ENCODE results near the gene INPP4B.

The INPP4B gene

GRCh38 chr4:142168181-142168580 is 677.9 kb downstream of the INPP4B start:
- DNase-seq, result no peak

DNA sequence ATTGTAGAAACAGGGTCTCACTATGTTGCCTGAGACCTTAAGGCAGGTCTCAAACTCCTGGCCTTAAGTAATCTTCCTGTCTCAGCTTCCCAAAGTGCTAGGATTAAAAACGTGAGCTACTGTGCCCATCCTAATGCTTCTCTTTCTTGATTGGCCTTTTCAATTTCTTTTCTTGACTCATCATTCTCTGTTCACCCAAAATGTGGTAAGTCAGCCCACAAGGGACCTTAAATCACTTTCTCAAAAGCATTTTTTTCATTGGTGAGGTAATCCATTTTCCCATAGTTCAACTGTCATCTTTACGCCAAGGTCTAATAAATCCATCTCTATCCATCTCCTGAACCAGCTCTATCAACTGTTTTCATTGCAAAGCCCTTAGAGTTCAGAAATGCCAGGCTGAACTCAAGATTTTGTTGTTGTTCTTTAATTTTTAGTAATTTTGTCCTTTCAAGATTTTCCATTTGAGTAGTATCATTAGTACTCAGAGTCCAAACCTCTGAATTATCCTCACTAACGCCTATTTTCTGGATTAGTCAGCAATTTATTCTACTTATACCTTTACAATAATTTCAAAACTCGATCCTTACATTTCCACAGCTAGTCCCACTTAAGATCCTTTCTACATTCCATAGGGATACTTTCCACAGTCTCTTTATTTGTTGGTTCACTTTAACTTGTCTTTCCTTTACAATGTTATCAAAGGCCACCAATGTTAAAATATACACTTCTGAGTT is 681.2 kb downstream of the INPP4B start:
- no peak for DNase-seq

GRCh38 chr4:142161086-142161485 is 685.0 kb downstream of the INPP4B start:
- no peak for DNase-seq

DNA sequence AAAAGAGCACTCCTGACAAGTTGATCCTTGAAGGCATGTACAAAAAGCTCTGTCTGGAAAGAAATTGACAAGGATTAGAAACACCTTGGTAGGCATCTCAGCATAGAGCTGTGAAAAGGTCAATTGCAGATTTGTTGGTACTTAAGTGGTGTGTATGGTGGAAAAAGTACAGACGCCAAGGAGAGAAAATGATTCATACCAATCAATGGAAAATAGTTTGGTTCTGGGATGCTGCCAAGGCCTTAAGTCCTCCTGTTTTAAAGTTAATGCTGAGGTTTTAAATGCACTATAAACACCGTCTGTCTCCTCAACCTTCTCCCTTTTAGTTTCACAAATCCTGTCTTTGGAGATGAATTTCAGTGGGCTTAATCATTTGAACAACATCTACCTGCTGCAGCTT is 685.6 kb downstream of the INPP4B start:
- DNase-seq, result no peak

DNA sequence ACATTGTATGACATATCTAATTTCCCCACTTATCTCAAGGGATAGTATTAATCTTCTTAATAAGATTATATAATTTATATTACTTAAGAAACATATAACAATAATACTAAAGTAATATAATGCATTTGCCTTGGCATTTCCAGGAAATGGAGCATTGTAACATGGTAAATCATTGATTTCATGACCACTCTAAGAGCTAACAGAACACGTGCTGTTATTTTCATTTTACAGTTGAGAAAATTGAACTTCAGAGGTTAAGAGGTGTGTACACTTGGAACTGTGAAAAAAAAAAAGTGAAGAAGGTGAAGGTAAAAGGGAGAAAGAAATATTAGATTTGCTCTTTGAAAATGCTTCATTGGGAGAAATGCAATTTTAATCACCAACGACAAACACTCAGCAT is 687.1 kb downstream of the INPP4B start:
- no peak for DNase-seq

DNA sequence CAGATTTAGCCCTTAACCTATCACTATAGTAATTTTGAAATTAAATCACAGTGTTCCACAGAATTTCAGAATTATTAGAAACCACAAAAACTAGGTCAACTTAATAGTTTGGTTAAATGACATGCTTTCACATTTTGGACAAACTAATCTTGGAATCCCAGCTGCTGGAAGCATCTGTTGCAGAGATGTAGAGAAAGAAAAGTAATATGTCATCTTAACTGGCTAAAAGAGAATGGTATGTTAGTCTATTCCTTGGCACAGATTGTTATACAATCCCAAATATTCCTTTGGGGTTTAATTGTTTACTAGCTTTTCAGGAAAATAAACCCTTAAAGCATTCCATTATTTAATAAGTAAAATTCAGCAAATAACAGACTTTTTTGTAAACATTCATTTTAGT is 689.8 kb downstream of the INPP4B start:
- no peak for DNase-seq

DNA sequence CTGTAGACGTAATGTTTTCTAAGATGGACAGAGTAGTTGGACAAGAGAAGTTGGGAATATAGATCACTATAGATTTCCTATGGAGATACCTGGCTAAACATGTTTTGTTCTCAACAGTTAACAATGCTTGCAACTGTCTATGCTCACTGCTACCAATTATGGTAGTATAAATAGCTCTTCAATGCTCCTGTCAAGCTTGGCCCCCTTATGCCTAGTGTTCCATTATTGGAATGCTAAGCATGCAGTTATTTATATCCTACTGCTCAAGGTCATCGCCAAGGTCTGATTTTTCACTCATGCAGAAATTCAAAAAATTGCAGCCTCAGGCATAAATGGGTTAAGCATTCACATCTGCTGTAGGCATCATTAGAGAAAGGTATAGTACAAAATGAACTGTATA is 690.8 kb downstream of the INPP4B start:
- DNase-seq, result no peak

DNA sequence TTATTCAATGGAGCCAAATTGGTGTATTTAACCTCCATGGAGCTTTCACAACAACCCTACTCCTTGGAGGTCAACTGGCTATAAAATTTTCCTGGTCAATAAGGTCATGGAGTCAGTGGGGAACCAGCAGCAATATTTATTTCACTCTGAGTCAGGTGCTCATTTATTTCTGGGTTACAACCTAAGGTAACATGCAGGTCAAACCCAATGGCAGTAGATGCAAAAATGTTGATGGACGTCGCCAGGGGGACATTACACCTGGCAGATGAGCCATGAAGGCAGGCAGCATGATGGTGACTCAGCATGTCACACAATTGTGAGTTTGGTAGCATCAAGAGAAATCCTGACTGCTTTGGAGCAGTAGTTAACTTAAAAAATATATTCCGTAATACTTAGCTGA is 695.6 kb downstream of the INPP4B start:
- no peak for DNase-seq

- no peak for DNase-seq
These were observed 701.3 kb downstream of the INPP4B start for GRCh38 chr4:142144813-142145212.

DNA sequence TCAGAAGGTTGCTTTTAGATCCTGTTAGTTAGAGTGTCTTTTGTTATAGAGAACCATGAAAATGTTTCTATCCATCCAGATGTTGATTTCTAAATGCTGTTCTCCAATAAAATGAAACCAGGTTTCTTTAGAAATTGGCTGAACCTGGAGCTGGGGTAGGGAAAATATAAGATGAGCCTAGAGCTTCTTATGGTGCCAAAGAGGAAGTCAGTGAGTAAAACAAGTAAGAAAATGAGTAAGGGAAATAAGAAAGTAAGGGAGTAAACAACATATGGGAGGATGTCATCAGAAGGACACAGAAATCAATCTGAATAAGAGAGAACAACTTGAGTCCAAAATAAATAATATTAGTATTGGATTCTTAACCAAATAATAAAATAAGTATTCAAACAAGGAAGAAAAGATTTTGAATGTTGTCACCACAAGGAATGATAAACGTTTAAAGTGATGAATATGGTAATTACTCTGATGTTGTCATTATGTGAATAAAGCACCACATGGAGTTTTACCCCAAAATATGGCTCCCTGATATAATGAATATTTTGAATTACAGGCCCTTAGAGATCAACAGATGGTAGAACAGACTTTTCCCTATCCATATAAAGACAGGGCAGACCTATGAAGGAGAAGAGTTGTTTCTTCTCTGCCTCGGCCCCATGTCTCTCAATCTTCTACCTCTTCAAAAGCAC is 703.6 kb downstream of the INPP4B start:
- no peak for DNase-seq

DNA sequence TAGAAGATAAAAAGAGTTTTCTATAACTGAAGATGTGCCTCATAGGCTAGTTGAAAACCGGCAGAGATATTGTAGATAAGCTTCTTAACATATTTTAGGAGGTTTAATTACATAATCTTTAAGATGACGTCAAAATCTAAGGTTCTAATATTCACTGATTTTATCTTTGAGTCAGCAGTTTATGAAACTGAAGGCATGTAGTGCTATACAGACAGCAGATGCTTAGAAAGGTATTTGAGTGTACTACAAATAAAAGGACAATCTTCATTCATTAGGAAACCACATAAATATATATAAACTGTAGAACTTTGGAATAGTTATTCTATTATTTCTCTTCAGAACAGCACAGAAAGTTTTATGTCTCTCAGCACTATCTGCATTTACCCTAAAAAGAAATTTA is 704.9 kb downstream of the INPP4B start:
- DNase-seq, result no peak

DNA sequence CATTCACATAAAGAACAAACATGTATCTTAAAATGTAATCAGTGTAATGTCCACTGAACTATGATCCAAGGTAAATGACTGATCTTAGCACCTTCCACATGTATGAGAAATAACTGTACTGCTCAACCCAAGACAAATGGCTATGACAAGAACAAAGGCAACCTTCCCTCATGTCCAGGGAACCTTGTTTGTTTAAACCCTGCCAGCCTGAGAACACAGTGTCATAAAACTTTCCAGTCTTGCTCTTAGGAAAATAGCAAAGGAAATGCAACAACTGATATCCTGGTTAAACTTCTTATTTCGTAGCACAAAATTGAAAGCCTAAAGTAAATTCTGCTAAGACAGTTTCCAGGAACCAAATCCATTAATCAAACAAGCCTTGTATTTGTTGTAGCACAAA is 715.4 kb downstream of the INPP4B start:
- no peak for DNase-seq

DNA sequence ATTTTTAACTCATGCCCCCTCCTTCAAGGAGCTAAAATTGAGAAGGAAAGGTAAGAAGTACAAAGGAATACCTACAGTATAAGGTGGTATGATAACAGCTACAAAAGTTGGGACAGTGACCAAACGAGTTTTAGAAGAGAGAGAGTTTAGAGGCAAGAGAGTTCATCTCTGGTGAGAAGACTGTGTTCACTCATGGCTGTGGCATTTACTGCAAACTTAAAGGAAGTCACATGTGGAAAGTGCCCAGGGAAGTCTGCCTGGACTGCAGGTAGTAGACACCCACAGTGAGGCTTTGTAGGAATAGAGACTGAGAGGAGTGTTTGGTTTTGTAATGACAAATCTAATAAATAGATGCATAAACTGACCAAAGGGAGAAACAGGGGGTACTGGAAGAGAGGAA is 716.2 kb downstream of the INPP4B start:
- no peak for DNase-seq

- DNase-seq, result no peak
These were observed 716.6 kb downstream of the INPP4B start for GRCh38 chr4:142129473-142129872.

DNA sequence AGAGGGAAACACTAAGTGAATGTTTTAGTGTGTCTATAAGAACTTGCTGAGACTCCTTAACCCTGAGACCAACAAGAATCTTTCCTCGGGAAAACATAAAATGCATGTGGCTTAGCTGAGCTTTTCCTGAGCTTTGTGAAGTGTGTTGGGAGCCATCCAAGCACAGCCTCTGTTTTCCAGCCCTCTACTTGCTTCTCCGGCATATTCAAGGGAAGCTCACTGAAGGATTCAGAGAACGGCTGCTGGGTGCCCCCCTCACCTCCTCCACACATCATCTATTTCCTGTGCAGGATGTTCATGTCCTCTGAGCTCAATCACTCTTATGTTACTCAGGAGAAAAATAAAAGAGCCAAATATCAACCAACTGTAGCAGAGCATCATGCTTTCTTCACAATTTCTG is 717.6 kb downstream of the INPP4B start:
- no peak for DNase-seq

DNA sequence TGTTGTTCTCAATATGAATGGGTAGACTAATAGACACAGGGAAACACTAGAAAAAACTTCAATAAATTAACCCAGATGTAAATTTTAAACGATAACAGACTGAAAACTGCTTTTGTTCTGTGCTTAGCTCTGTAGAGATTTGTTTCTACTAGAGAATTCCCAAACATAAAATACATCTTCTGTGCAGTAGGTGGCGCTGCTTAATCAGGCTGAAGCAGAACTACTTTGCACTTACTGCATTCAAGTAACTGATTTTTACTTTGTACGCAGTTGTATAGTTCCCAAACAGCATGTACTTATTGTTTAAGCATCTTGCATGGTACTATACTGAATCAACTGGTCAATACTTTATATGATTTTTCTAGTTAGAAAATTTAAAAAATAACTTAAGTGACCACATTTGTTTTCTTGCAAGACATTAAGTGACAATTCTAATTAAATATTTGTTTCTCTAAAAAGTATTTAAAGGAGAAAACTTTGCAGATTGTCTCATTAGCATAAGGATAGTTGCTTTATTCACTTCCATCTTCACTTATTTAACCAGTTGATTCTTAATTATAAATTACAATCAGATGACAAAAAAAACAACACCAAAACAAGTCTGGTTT is 719.1 kb downstream of the INPP4B start:
- DNase-seq, result peak; percentile 45 to 52

DNA sequence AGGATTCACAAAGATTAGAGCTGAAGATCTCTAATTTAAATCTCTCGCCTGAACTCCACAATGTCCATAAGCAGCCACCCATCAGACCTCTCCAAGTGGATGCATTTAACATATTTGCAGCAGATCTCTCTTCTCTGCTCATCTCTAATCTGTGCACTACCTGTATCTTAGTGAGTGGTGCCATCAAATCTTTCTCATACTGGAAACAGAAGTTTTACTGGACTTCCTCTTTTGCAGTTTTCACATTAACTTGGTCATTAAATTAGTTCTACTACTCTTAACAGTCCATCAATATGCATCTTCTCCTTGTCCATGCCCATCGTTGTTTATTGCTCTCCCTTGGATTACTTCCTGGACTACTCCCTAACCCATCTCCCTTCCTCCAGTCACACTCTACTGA is 721.2 kb downstream of the INPP4B start:
- no peak for DNase-seq

DNA sequence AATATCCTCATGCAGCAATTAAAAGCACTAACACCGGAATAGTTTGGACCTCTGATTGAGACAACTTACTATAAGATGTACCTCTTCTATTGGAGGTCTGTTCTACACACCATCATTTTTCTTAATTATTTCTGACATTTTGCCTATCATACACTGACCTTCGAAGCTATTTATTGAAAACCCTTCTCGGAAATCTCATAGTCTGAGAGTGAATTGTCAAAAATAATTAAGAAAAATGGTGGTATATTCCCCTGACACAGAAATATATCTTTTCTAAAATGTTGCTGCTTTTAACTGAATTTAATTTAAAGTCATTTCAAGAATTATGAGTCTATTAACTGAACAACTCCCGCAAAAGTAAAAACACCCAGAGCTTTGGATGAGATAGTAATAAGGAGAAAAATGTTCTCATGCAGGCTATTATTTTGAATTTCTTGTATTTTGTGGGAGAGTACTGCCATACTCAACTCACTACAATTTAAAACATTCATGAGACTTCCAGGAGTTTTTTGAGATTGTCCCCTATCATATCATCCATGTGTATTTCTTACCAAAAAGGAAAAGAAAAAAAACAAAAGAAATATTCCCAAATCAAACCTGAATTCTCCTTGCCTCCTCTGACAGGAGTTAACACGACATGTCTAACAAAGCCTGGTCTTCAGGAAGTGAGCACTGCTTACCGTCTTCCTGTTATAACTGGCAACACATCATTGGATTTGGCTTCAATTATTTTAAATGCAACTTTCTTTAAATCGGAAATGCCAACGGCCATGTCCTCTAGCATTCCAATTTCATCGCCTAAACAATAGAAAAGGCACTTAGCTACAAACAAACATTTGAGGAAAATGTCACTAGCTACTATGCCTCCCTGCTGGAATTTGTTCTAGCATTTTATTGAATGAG is 724.4 kb downstream of the INPP4B start:
- DNase-seq, result no peak

- DNase-seq, result no peak
These were observed 725.2 kb downstream of the INPP4B start for GRCh38 chr4:142120921-142121320.

DNA sequence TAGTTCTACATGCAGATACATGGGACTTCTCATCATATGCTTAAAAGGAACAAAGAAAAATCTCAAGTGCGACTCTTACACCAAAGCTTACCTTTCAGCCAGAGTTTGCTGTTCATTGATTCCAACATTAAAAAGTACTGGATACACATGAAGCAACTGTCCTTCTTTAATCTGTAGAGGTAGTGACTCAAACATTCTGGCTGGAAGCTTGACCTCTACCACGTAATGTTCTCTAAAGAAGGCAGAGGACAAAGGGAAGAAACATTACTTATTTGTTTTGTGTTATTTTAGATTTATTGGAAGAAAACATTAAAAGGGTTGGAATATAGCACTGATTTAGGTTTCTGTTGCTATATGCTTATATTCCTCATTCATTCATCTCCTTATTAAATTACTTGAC is 733.6 kb downstream of the INPP4B start:
- no peak for DNase-seq

- DNase-seq, result no peak
These were observed 736.0 kb downstream of the INPP4B start for GRCh38 chr4:142110136-142110535.

DNA sequence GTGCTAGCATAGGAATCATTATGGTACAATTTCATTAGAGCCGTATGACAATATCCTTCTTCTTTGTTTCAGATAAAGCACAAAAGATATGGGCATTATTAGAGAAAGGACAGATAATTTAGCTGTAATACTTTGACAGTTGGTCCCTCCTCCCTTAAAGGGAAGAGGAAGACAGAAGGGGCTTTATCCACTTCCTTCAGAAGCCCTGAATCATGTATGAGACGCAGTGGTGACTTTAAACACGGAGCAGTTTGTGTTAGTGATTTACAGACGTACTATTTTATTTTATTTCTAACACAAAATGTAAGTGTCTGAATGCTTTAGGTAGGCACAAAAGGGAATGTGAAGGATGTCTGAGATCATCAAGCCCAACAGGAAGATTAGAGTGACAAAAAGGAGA is 742.1 kb downstream of the INPP4B start:
- DNase-seq, result no peak

- DNase-seq, result no peak
These were observed 744.7 kb downstream of the INPP4B start for GRCh38 chr4:142101401-142101800.

Measured in activated T-cell treated with anti-CD3 and anti-CD28 coated beads, Interleukin-2, amount 50 U/mL, for 48 hours (primary cell).